H9 (cell line): ENCODE results near the gene ZNF621. TPM values are rescaled to one million over a fixed set of nuclear protein-coding genes. Genes with fewer than 3 reads are reported as not detected.

Source experiments
- DNase-seq: peaks from one replicate; pipeline ENCODE4 v3.0.0-alpha.2; 2017
- H2AFZ ChIP-seq: one replicate; pipeline ENCODE4 v1.6.1; 2013; ENCODE audit warnings: mild to moderate bottlenecking, low read length, control low read depth, moderate library complexity
- H2AK5ac ChIP-seq: 2 replicates; pipeline ENCODE4 v1.6.1; 2013; ENCODE audit warnings: low read length, control low read depth, mixed read lengths; ENCODE audit not compliant: insufficient read length
- H2BK120ac ChIP-seq: one replicate; pipeline ENCODE4 v1.6.1; 2013; ENCODE audit warnings: low read depth, mild to moderate bottlenecking, low read length, control low read depth, inconsistent platforms; ENCODE audit not compliant: poor library complexity, severe bottlenecking
- H2BK12ac ChIP-seq: 2 replicates; pipeline ENCODE4 v1.6.1; 2013; ENCODE audit warnings: low read length, control low read depth, mixed read lengths, low read depth; ENCODE audit not compliant: insufficient read length
- H2BK15ac ChIP-seq: 2 replicates; pipeline ENCODE4 v1.6.1; 2013; ENCODE audit warnings: low read depth, low read length, control low read depth
- H2BK20ac ChIP-seq: one replicate; pipeline ENCODE4 v1.6.1; 2013; ENCODE audit warnings: low read depth, mild to moderate bottlenecking, low read length, control low read depth, inconsistent platforms; ENCODE audit not compliant: poor library complexity, severe bottlenecking
- H2BK5ac ChIP-seq: 2 replicates; pipeline ENCODE4 v1.6.1; 2013; ENCODE audit warnings: low read length, control low read depth, mixed read lengths; ENCODE audit not compliant: insufficient read length
- H3K14ac ChIP-seq: 2 replicates; pipeline ENCODE4 v1.6.1; 2013; ENCODE audit warnings: low read length, control low read depth; ENCODE audit not compliant: insufficient read depth
- H3K18ac ChIP-seq: 2 replicates; pipeline ENCODE4 v1.6.1; 2013; ENCODE audit warnings: low read depth, mild to moderate bottlenecking, mixed read lengths, low read length, control low read depth; ENCODE audit not compliant: insufficient read length
- H3K23ac ChIP-seq: 2 replicates; pipeline ENCODE4 v1.6.1; 2013; ENCODE audit warnings: low read length, control low read depth, mixed read lengths, low read depth; ENCODE audit not compliant: insufficient read length
- H3K23me2 ChIP-seq: 2 replicates; pipeline ENCODE4 v1.6.1; 2013; ENCODE audit warnings: low read depth, mild to moderate bottlenecking, mixed read lengths, low read length, control low read depth; ENCODE audit not compliant: insufficient read length, poor library complexity, severe bottlenecking
- H3K27ac ChIP-seq: 2 replicates; pipeline ENCODE4 v1.5.1; 2013; ENCODE audit warnings: low read length, control low read depth, mixed read lengths, low read depth; ENCODE audit not compliant: insufficient read length
- H3K27me3 ChIP-seq: 2 replicates; pipeline ENCODE4 v1.6.1; 2013; ENCODE audit warnings: low read length, control low read depth, inconsistent platforms; ENCODE audit not compliant: insufficient read depth
- H3K4ac ChIP-seq: 2 replicates; pipeline ENCODE4 v1.6.1; 2013; ENCODE audit warnings: low read depth, mild to moderate bottlenecking, control low read depth, inconsistent platforms, low read length, moderate library complexity
- H3K4me1 ChIP-seq: 2 replicates; pipeline ENCODE4 v1.6.1; 2013; ENCODE audit warnings: low read length, control low read depth, inconsistent platforms; ENCODE audit not compliant: insufficient read depth
- H3K4me2 ChIP-seq: 2 replicates; pipeline ENCODE4 v1.6.1; 2013; ENCODE audit warnings: low read length, control low read depth, mixed read lengths; ENCODE audit not compliant: insufficient read length, insufficient read depth
- H3K56ac ChIP-seq: 2 replicates; pipeline ENCODE4 v1.6.1; 2013; ENCODE audit warnings: low read depth, mild to moderate bottlenecking, mixed read lengths, low read length, control low read depth; ENCODE audit not compliant: insufficient read length
- H3K79me1 ChIP-seq: 2 replicates; pipeline ENCODE4 v1.6.1; 2013; ENCODE audit warnings: low read depth, mild to moderate bottlenecking, moderate library complexity, low read length, control low read depth, inconsistent platforms; ENCODE audit not compliant: insufficient read depth, poor library complexity, severe bottlenecking
- H3K79me2 ChIP-seq: 2 replicates; pipeline ENCODE4 v1.6.1; 2013; ENCODE audit warnings: low read length, control low read depth, inconsistent platforms; ENCODE audit not compliant: insufficient read depth
- H3K9ac ChIP-seq: 2 replicates; pipeline ENCODE4 v1.6.1; 2013; ENCODE audit warnings: low read length, control low read depth, mixed read lengths; ENCODE audit not compliant: insufficient read length; ENCODE audit errors: extremely low read depth
- H3K9me3 ChIP-seq: one replicate; pipeline ENCODE4 v1.6.1; 2013; ENCODE audit warnings: low read depth, low read length, inconsistent platforms; ENCODE audit not compliant: control insufficient read depth
- H3T11ph ChIP-seq: one replicate; pipeline ENCODE4 v1.6.1; 2013; ENCODE audit warnings: mild to moderate bottlenecking, low read length, control low read depth, inconsistent platforms
- H4K20me1 ChIP-seq: one replicate; pipeline ENCODE4 v1.6.1; 2013; ENCODE audit not compliant: control insufficient read depth, insufficient read length, insufficient read depth
- H4K5ac ChIP-seq: 2 replicates; pipeline ENCODE4 v1.6.1; 2013; ENCODE audit warnings: low read depth, mild to moderate bottlenecking, mixed read lengths, low read length, control low read depth; ENCODE audit not compliant: insufficient read length
- H4K8ac ChIP-seq: replicated peaks from 2 replicates; pipeline ENCODE4 v1.6.1; 2013; ENCODE audit warnings: low read length, control low read depth, mixed read lengths, low read depth; ENCODE audit not compliant: insufficient read length
- H4K91ac ChIP-seq: 2 replicates; pipeline ENCODE4 v1.6.1; 2013; ENCODE audit warnings: low read depth, mild to moderate bottlenecking, moderate library complexity, mixed read lengths, low read length, control low read depth; ENCODE audit not compliant: insufficient read length
- H3K27ac Mint-ChIP-seq, 3 experiments: 2 replicates in 2 of 3; 3 replicates in 1 of 3; pipeline ENCODE4 v1.8.0; 2020 to 2021; ENCODE audit warnings: mixed read lengths in 3 of 3, mild to moderate bottlenecking in 1 of 3, moderate library complexity in 1 of 3
- H3K27me3 Mint-ChIP-seq: 2 replicates; pipeline ENCODE4 v1.8.0; 2021; ENCODE audit warnings: low read depth, mild to moderate bottlenecking, moderate library complexity, mixed read lengths
- H3K36me3 Mint-ChIP-seq, 3 experiments: 2 replicates in 2 of 3; 3 replicates in 1 of 3; pipeline ENCODE4 v1.8.0; 2020 to 2021; ENCODE audit warnings: low read depth in 3 of 3, mixed read lengths in 3 of 3; ENCODE audit not compliant: insufficient read depth in 1 of 3
- H3K4me1 Mint-ChIP-seq, 2 experiments: 2 replicates each; pipeline ENCODE4 v1.8.0; 2020; ENCODE audit warnings: mixed read lengths in 2 of 2
- H3K4me3 Mint-ChIP-seq, 2 experiments: 2 replicates in 1 of 2; 3 replicates in 1 of 2; pipeline ENCODE4 v1.8.0; 2020 to 2021; ENCODE audit warnings: mild to moderate bottlenecking in 2 of 2, mixed read lengths in 2 of 2, moderate library complexity in 1 of 2
- H3K9me3 Mint-ChIP-seq, 2 experiments: 2 replicates in 1 of 2; 3 replicates in 1 of 2; pipeline ENCODE4 v1.8.0; 2020; ENCODE audit warnings: mild to moderate bottlenecking in 2 of 2, mixed read lengths in 2 of 2, moderate library complexity in 1 of 2
- CTCF ChIP-seq: fragments of 200-600 bp; sonication (generic); conservative IDR thresholded peaks from 3 replicates; pipeline ENCODE4 v1.8.0; 2021; ENCODE audit warnings: antibody characterized with exemption, mild to moderate bottlenecking
- WGBS: extraction: QIAGEN DNeasy Blood & Tissue Kit; methylation state at CpG from one replicate; pipeline ENCODE4 v1.1.7; 2013; ENCODE audit warnings: missing lambda C conversion rate, low lambda C conversion rate, mixed read lengths; ENCODE audit not compliant: insufficient read length; ENCODE audit errors: extremely low coverage; 5-methylcytosine and 5-hydroxymethylcytosine counted together
- total RNA-seq: library from RNA; stranded (reverse); gene quantifications from 2 replicates; pipeline ENCODE4 v1.2.1, GENCODE V29; 2021

ZNF621 gene
- total RNA-seq, 1 experiment from 2014 or later: 23.8 TPM

- Histone ChIP-seq H2BK120ac (no peak within 1 kb of the TSS), H3K18ac (no peak within 1 kb of the TSS), H3K79me1 (no peaks in the 10 kb centered on the region), H4K5ac (no peak within 1 kb of the TSS), H3K27me3 (no peaks in the 10 kb centered on the region), H3K4me2 (peak within 1 kb of the TSS; percentile 51), H2AK5ac (no peak within 1 kb of the TSS), H2BK5ac (no peak within 1 kb of the TSS), H2BK20ac (no peak within 1 kb of the TSS), H2BK15ac (no peak within 1 kb of the TSS), H4K8ac (no peak within 1 kb of the TSS), H3K23ac (no peak within 1 kb of the TSS), H3K56ac (no peak within 1 kb of the TSS), H3K4ac (no peak within 1 kb of the TSS), H3K9me3 (no peaks in the 10 kb centered on the region), H3T11ph (no peak within 1 kb of the TSS), H2AFZ (no peak within 1 kb of the TSS), H3K9ac (peak within 1 kb of the TSS; percentile 68), H4K91ac (no peak within 1 kb of the TSS), H3K79me2 (no peaks in the 10 kb centered on the region), H2BK12ac (no peak within 1 kb of the TSS), H4K20me1 (no peaks in the 10 kb centered on the region), H3K4me1 (peaks cover 4% of the 10 kb centered on the region; the same call in 1 of the 2 replicates), H3K14ac (peak within 1 kb of the TSS; percentile 84), H3K27ac (no peak within 1 kb of the TSS), H3K23me2 (no peaks in the 10 kb centered on the region)
- Mint-ChIP-seq H3K9me3 (no peaks in the 10 kb centered on the region), H3K4me3 (peak within 1 kb of the TSS; percentile 73 to 86), H3K4me1 (peaks cover 17 to 21% of the 10 kb centered on the region in 2 experiments), H3K27ac (peak within 1 kb of the TSS in 2 of 3 experiments; percentile 63 to 80; a peak in 3 of 7 replicates), H3K36me3 (peaks cover 0 to 12% (median 3%) of the 10 kb centered on the region in 3 experiments; a peak in 3 of 7 replicates), H3K27me3 (no peaks in the 10 kb centered on the region; the same call in 1 of the 2 replicates)
- TF ChIP-seq CTCF: no peak
- no CpG with 5 or more reads among the region's 48 CpGs for WGBS
- DNase-seq: peak; percentile 66
Measured at GRCh38 chr3:40476478-40477470, 48.0 kb upstream of the ZNF621 start, which contains the start of gene ZNF619. TSS of gene ZNF619 (plus strand) at chr3:40477122. CDS start at chr3:40477980, 858 bp downstream.
